Measurements from ENCODE around the gene RAD21L1. TPM values are rescaled to one million over a fixed set of nuclear protein-coding genes. Genes with fewer than 3 reads are reported as not detected.

RAD21L1 gene
- total and polyA plus RNA-seq, 2 of the 8 experiments (the other 6 are each of a cell fraction or from before 2014, with no cell fraction given) = 0.06 to 0.26 TPM

GRCh38 chr20:1296117-1296610 is 70.3 kb downstream of the RAD21L1 start:
- H3K27ac ChIP-seq (ENCODE audit: low read depth, low read length) = no peak overlapping the region
- H3K4ac ChIP-seq (replicated peaks; ENCODE audit: insufficient read length, low read depth, low read length) = no peak overlapping the region
- no peak overlapping the region for H3K9ac ChIP-seq (replicated peaks in 1 of 4; ENCODE audit: extremely low read depth in 1 of 4, low read depth in 3 of 4, low read length in 3 of 4)
- no peak overlapping the region for H3K56ac ChIP-seq (replicated peaks; ENCODE audit: insufficient read length, low read depth, low read length)
- H4K91ac ChIP-seq (replicated peaks; ENCODE audit: insufficient read length, low read length) = no peak overlapping the region
- H3K4me2 ChIP-seq (ENCODE audit: insufficient read depth in 1 of 2, low read depth in 2 of 2, low read length in 2 of 2) = no peak overlapping the region
- H2BK120ac ChIP-seq (replicated peaks; ENCODE audit: low read depth, low read length) = no peak overlapping the region
- no peaks in the 10 kb centered on the region for H3K79me2 ChIP-seq (ENCODE audit: control insufficient read depth in 1 of 2, insufficient read depth in 2 of 2, low read length in 2 of 2)
- H3K79me1 ChIP-seq (ENCODE audit: low read depth, low read length) = no peaks in the 10 kb centered on the region
- no peak overlapping the region for H3K23ac ChIP-seq (ENCODE audit: insufficient read length)
- no peak overlapping the region for H2AK5ac ChIP-seq (ENCODE audit: low read depth, low read length)
- H2BK20ac ChIP-seq (ENCODE audit: low read length) = no peak overlapping the region
- H3K4me3 ChIP-seq (ENCODE audit: extremely low read depth in 1 of 4, insufficient read depth in 2 of 4, low read depth in 3 of 4, low read length in 4 of 4) = no peak overlapping the region
- ChIA-PET POLR2A (ENCODE audit: partially characterized antibody) (no interaction called here), CTCF (ENCODE audit: partially characterized antibody) (interaction anchor here (0.6 to 1.0 kb wide), 2 partner anchors 104 to 188 kb away, joined by 3 to 4 read pairs; no protein-coding TSS in a partner anchor)
- DNase-seq (ENCODE audit: low read depth in 1 of 2, low spot score in 2 of 2) (no peak), FAIRE-seq (no peak)
- H3K9me3 ChIP-seq (ENCODE audit: insufficient read depth in 2 of 2, low read depth in 1 of 2, low read length in 1 of 2) = no peaks in the 10 kb centered on the region
- H2BK12ac ChIP-seq (ENCODE audit: low read depth, low read length) = no peak overlapping the region
- no peak overlapping the region for H2BK15ac ChIP-seq (ENCODE audit: low read length)
- H2BK5ac ChIP-seq (ENCODE audit: low read depth, low read length) = no peak overlapping the region
- WGBS, 2 experiments (ENCODE audit: extremely low coverage in 1 of 2, insufficient coverage in 1 of 2, insufficient read length in 1 of 2, insufficient replicate concordance in 2 of 2, low coverage in 1 of 2, low lambda C conversion rate in 2 of 2, missing lambda C conversion rate in 1 of 2) = 89% methylated on average over 13 of the region's 20 CpGs; no CpG with 5 or more reads in 1 of the 2 experiments
- TF ChIP-seq SIN3A (conservative IDR thresholded peaks at IDR 0.05 in 1 of 2, IDR thresholded peaks at IDR 0.05 in 1 of 2; ENCODE audit: low read depth in 1 of 2, low read length in 2 of 2) (no peak), ATF2 (IDR thresholded peaks at IDR 0.05; ENCODE audit: low read length) (no peak), TAF7 (optimal IDR thresholded peaks at IDR 0.05; ENCODE audit: borderline replicate concordance, low read depth, low read length) (no peak), ASH2L (IDR thresholded peaks at IDR 0.05; ENCODE audit: low read length) (no peak), NRF1 (IDR thresholded peaks at IDR 0.05; ENCODE audit: low read depth, low read length) (no peak)
- H3K27me3 ChIP-seq (replicated peaks in 1 of 4; ENCODE audit: control insufficient read depth in 3 of 4, extremely low read depth in 1 of 4, insufficient read depth in 3 of 4, low read length in 3 of 4) = no peaks in the 10 kb centered on the region; a peak in 2 of 7 replicates
- no peak overlapping the region for H2AFZ ChIP-seq (ENCODE audit: low read length)
- H3K18ac ChIP-seq (ENCODE audit: extremely low read depth, low read length) = no peak overlapping the region
- H4K8ac ChIP-seq (ENCODE audit: extremely low read depth, insufficient read depth, low read length) = no peak overlapping the region
- peaks cover 0 to 7% (median 4%) of the 10 kb centered on the region in 4 experiments; a peak in 6 of 7 replicates for H3K4me1 ChIP-seq (replicated peaks in 1 of 4; ENCODE audit: control insufficient read depth in 3 of 4, insufficient read depth in 4 of 4, low read length in 3 of 4)
- no peaks in the 10 kb centered on the region for H3K23me2 ChIP-seq (ENCODE audit: low read depth, low read length)
- H4K5ac ChIP-seq (ENCODE audit: insufficient read length, low read depth, low read length) = no peak overlapping the region
- H3K36me3 ChIP-seq (ENCODE audit: control insufficient read depth in 2 of 4, insufficient read depth in 4 of 4, low read length in 3 of 4) = no peaks in the 10 kb centered on the region
- no peak overlapping the region for H3K14ac ChIP-seq (ENCODE audit: insufficient read length)
- peaks cover 0 to 2% of the 10 kb centered on the region in 2 experiments for H4K20me1 ChIP-seq (replicated peaks in 1 of 2; ENCODE audit: control insufficient read depth in 1 of 2, insufficient read depth in 2 of 2, low read length in 2 of 2)

Measured in H1 (cell line).